Memory B cell (primary cell): ENCODE results near the gene ZNF584.
"Not testable (repeated sequence)": the region's sequence is repeated elsewhere in the genome, so short reads cannot be mapped to it uniquely, and the experiment has no call there.

Source experiments
- ATAC-seq: fragments of 150-1000 bp; cut with Tn5 transposase; 2 replicates; pipeline ENCODE4 v1.10.0; 2021; ENCODE audit warnings: low read depth, mild to moderate bottlenecking, moderate library complexity
- DNase-seq, 2 donors: peaks; one replicate each; pipeline ENCODE4 v3.0.0; 2022; ENCODE audit warnings: low spot score in 2 of 2
- H3K27ac Mint-ChIP-seq: one replicate; pipeline ENCODE4 v1.8.0; 2022; ENCODE audit warnings: mild to moderate bottlenecking, moderate library complexity, mixed read lengths
- H3K27me3 Mint-ChIP-seq: one replicate; pipeline ENCODE4 v1.8.0; 2022; ENCODE audit warnings: mixed read lengths
- H3K36me3 Mint-ChIP-seq: one replicate; pipeline ENCODE4 v1.8.0; 2022; ENCODE audit warnings: mild to moderate bottlenecking, mixed read lengths
- H3K4me1 Mint-ChIP-seq: one replicate; pipeline ENCODE4 v1.8.0; 2022; ENCODE audit warnings: mixed read lengths
- H3K4me3 Mint-ChIP-seq: one replicate; pipeline ENCODE4 v1.8.0; 2022; ENCODE audit warnings: mild to moderate bottlenecking, moderate library complexity, mixed read lengths
- H3K9me3 Mint-ChIP-seq: one replicate; pipeline ENCODE4 v1.8.0; 2022; ENCODE audit warnings: mixed read lengths

The ZNF584 gene

GRCh38 chr19:58408152-58409009, at the start of gene ZNF584:
Gene ZNF584 (plus strand): TSS chr19:58408649. CDS start chr19:58409148, 499 bp downstream.
- Mint-ChIP-seq H3K4me1 (peaks cover 28% of the 10 kb centered on the region), H3K4me3 (peak within 1 kb of the TSS; percentile 88), H3K27me3 (no peaks in the 10 kb centered on the region), H3K9me3 (no peaks in the 10 kb centered on the region), H3K27ac (peak within 1 kb of the TSS; percentile 87), H3K36me3 (peaks cover 2% of the 10 kb centered on the region)
- ATAC-seq (peak; percentile 93), DNase-seq (peak; percentile 89)

- peak overlapping the region; percentile 91 for H3K4me3 Mint-ChIP-seq
- H3K4me1 Mint-ChIP-seq: peaks cover 12% of the 10 kb centered on the region
- ATAC-seq (no peak), DNase-seq (no peak)
- no peaks in the 10 kb centered on the region for H3K36me3 Mint-ChIP-seq
- peak overlapping the region; percentile 91 for H3K27ac Mint-ChIP-seq
- no peaks in the 10 kb centered on the region for H3K9me3 Mint-ChIP-seq
- no peaks in the 10 kb centered on the region for H3K27me3 Mint-ChIP-seq
Measured at GRCh38 chr19:58361900-58362271, 46.6 kb upstream of the ZNF584 start.

GRCh38 chr19:58362272-58362994, 46.0 kb upstream of the ZNF584 start, which contains the start of gene ZNF497:
Gene ZNF497 (minus strand): TSS chr19:58362751. CDS start chr19:58357635, 5,116 bp downstream.
- H3K27ac Mint-ChIP-seq: peak within 1 kb of the TSS; percentile 91
- DNase-seq (peak; percentile 97), ATAC-seq (peak; percentile 85)
- H3K36me3 Mint-ChIP-seq: no peaks in the 10 kb centered on the region
- H3K4me1 Mint-ChIP-seq: peaks cover 12% of the 10 kb centered on the region
- no peaks in the 10 kb centered on the region for H3K9me3 Mint-ChIP-seq
- peak within 1 kb of the TSS; percentile 91 for H3K4me3 Mint-ChIP-seq
- H3K27me3 Mint-ChIP-seq: no peaks in the 10 kb centered on the region

- H3K4me3 Mint-ChIP-seq: peak overlapping the region; percentile 59
- ATAC-seq: peak; percentile 8
- H3K27ac Mint-ChIP-seq: peak overlapping the region; percentile 60
- peak in 1 of 2 donors; percentile 29 for DNase-seq
- no peaks in the 10 kb centered on the region for H3K27me3 Mint-ChIP-seq
- H3K36me3 Mint-ChIP-seq: no peaks in the 10 kb centered on the region
- H3K4me1 Mint-ChIP-seq: peaks cover 10% of the 10 kb centered on the region
- H3K9me3 Mint-ChIP-seq: no peaks in the 10 kb centered on the region
Measured at GRCh38 chr19:58364146-58364545, 44.3 kb upstream of the ZNF584 start.

GRCh38 chr19:58366585-58367430, 41.6 kb upstream of the ZNF584 start:
- H3K36me3 Mint-ChIP-seq: peaks cover 3% of the 10 kb centered on the region
- no peak overlapping the region for H3K27ac Mint-ChIP-seq
- peaks cover 9% of the 10 kb centered on the region for H3K4me1 Mint-ChIP-seq
- H3K4me3 Mint-ChIP-seq: no peak overlapping the region
- DNase-seq: no peak
- no peaks in the 10 kb centered on the region for H3K9me3 Mint-ChIP-seq
- no peak for ATAC-seq
- no peaks in the 10 kb centered on the region for H3K27me3 Mint-ChIP-seq

GRCh38 chr19:58367698-58368454, 40.6 kb upstream of the ZNF584 start:
- no peaks in the 10 kb centered on the region for H3K9me3 Mint-ChIP-seq
- H3K27ac Mint-ChIP-seq: no peak overlapping the region
- DNase-seq (no peak), ATAC-seq (no peak)
- no peak overlapping the region for H3K4me3 Mint-ChIP-seq
- peaks cover 4% of the 10 kb centered on the region for H3K4me1 Mint-ChIP-seq
- H3K36me3 Mint-ChIP-seq: peaks cover 3% of the 10 kb centered on the region
- H3K27me3 Mint-ChIP-seq: no peaks in the 10 kb centered on the region

- H3K27me3 Mint-ChIP-seq: no peaks in the 10 kb centered on the region
Measured at GRCh38 chr19:58368561-58369360, 39.7 kb upstream of the ZNF584 start.

GRCh38 chr19:58372311-58373133, 35.9 kb upstream of the ZNF584 start:
- ATAC-seq (no peak), DNase-seq (no peak)
- no peak overlapping the region for H3K4me3 Mint-ChIP-seq
- H3K9me3 Mint-ChIP-seq: no peaks in the 10 kb centered on the region
- no peak overlapping the region for H3K27ac Mint-ChIP-seq
- no peaks in the 10 kb centered on the region for H3K27me3 Mint-ChIP-seq
- H3K36me3 Mint-ChIP-seq: peaks cover 3% of the 10 kb centered on the region
- H3K4me1 Mint-ChIP-seq: no peaks in the 10 kb centered on the region

More at GRCh38 chr19:58368561-58369360, 39.7 kb upstream of the ZNF584 start:
- H3K4me1 Mint-ChIP-seq: peaks cover 4% of the 10 kb centered on the region
- ATAC-seq: no peak
- no peak for DNase-seq
- H3K27ac Mint-ChIP-seq: no peak overlapping the region
- no peak overlapping the region for H3K4me3 Mint-ChIP-seq
- H3K9me3 Mint-ChIP-seq: no peaks in the 10 kb centered on the region
- H3K36me3 Mint-ChIP-seq: peaks cover 3% of the 10 kb centered on the region

- Mint-ChIP-seq H3K36me3 (peaks cover 3% of the 10 kb centered on the region), H3K9me3 (no peaks in the 10 kb centered on the region), H3K27ac (no peak overlapping the region), H3K27me3 (no peaks in the 10 kb centered on the region), H3K4me1 (peaks cover 5% of the 10 kb centered on the region), H3K4me3 (no peak overlapping the region)
- DNase-seq (no peak), ATAC-seq (no peak)
Measured at GRCh38 chr19:58374200-58374599, 34.2 kb upstream of the ZNF584 start.

GRCh38 chr19:58376724-58377123, 31.7 kb upstream of the ZNF584 start:
- not testable (repeated sequence) for ATAC-seq, H3K9me3 Mint-ChIP-seq, H3K27me3 Mint-ChIP-seq

GRCh38 chr19:58379246-58379645, 29.2 kb upstream of the ZNF584 start:
- H3K9me3 Mint-ChIP-seq: no peaks in the 10 kb centered on the region
- no peak for ATAC-seq
- no peaks in the 10 kb centered on the region for H3K36me3 Mint-ChIP-seq
- peaks cover 21% of the 10 kb centered on the region for H3K4me1 Mint-ChIP-seq
- H3K27me3 Mint-ChIP-seq: no peaks in the 10 kb centered on the region
- peak overlapping the region; percentile 92 for H3K27ac Mint-ChIP-seq
- peak overlapping the region; percentile 87 for H3K4me3 Mint-ChIP-seq
- DNase-seq: no peak

More at GRCh38 chr19:58376724-58377123, 31.7 kb upstream of the ZNF584 start:
- H3K4me3 Mint-ChIP-seq, H3K36me3 Mint-ChIP-seq, H3K27ac Mint-ChIP-seq, DNase-seq: not testable (repeated sequence)
- peaks cover 17% of the 10 kb centered on the region for H3K4me1 Mint-ChIP-seq
